Measurements from ENCODE around the gene OR52M1.

OR52M1 gene

DNA sequence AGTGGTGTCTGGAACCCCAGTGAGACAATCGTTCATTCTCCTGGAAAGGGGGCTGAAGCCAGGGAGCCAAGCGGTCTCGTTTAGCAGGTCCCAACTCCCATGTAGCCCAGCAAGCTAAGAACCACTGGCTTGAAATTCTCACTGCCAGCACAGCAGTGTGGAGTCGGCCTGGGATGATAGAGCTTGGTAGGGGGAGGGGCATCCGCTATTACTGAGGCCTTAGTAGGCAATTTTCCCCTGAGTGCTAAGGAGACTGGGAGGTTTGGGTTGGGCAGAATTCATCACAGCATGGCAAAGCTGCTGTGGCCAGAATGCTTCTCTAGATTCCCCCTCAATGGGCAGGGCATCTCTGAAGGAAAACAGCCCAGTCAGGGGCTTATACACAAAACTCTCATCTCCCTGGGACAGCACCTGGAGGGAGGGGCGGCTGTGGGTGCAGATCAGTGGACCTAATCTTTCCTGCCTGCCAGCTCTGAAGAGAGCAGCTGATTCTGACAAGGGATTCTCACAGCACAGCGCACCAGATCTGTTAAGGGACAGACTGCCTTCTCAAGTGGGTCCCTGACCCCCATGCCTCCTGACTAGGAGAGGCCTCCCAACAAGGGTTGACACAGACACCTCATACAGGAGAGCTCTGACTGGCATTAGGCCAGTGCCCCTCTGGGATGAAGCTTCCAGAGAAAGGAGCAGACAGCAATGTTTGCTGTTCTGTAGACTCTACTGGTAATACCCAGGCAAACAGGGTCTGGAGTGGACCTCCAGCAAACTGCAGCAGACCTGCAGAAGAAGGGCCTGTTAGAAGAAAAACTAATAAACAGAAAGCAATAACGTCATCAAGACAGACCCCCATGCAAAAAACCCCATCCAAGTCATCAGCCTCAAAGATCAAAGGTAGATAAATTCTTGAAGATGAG is 14.8 kb downstream of the OR52M1 start:
- Histone ChIP-seq H3K9me3 (replicated peaks in 1 of 11) (peaks cover 8 to 30% (median 11%) of the 10 kb centered on the region in 11 experiments; a peak in 18 of 22 replicates), H3K4me3 (no peak overlapping the region), H3K36me3 (no peaks in the 10 kb centered on the region), H3K9ac (no peak overlapping the region), H3K27me3 (no peaks in the 10 kb centered on the region), H3K4me2 (no peak overlapping the region), H3K27ac (no peak overlapping the region), H4K20me1 (no peaks in the 10 kb centered on the region), H3K4me1 (no peaks in the 10 kb centered on the region)
- no peak for TF ChIP-seq Cebpa-rat (IDR thresholded peaks at IDR 0.05)

DNA sequence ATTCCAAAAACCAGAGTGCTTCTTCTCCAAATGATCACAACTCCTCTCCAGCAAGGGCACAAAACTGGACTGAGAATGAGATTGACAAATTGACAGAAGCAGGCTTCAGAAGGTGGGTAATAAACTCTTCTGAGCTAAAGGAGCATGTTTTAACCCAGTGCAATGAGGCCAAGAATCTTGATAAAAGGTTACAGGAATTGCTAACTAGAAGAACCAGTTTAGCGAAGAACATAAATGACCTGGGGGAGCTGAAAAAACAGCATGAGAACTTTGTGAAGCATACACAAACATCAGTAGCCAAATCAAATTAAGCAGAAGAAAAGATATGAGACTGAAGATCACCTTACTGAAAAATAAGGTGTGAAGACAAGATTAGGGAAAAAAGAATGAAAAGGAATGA is 15.5 kb downstream of the OR52M1 start:
- Histone ChIP-seq H3K27ac (no peak overlapping the region), H3K4me1 (no peaks in the 10 kb centered on the region), H3K4me3 (no peak overlapping the region), H3K27me3 (no peaks in the 10 kb centered on the region), H4K20me1 (no peaks in the 10 kb centered on the region), H3K36me3 (no peaks in the 10 kb centered on the region), H3K9me3 (replicated peaks in 1 of 11) (peaks cover 8 to 32% (median 11%) of the 10 kb centered on the region in 11 experiments; a peak in 18 of 22 replicates), H3K4me2 (no peak overlapping the region), H3K9ac (no peak overlapping the region)
- TF ChIP-seq Cebpa-rat (IDR thresholded peaks at IDR 0.05): no peak

DNA sequence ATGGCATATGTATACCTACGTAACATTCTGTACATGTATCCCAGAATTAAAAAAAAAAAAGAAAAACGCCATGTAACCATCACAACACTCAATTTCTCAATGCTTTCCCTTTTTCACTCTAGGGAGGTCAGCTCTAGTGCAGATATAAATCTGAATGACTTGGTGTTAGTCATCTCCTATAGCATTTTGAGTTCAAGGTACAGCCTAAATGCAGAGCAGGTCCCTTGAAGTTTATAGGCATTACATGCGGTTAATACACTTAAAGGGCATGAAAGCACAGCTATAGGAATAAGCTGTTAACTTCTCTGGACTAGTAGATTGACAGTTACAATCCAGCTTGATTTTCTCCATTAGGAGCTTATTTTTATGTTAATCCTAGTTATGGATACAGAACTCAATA is 20.4 kb downstream of the OR52M1 start:
- Histone ChIP-seq H3K9me3 (replicated peaks in 1 of 11) (peaks cover 13 to 48% (median 21%) of the 10 kb centered on the region in 11 experiments; a peak in 20 of 22 replicates), H3K27me3 (peaks cover 0 to 10% (median 0%) of the 10 kb centered on the region in 11 experiments; a peak in 2 of 22 replicates), H4K20me1 (no peaks in the 10 kb centered on the region), H3K36me3 (0 out of 22 replicates have a peak, but pooled peaks cover 0 to 3% (median 0%) of the 10 kb centered on the region in 11 experiments), H3K9ac (no peak overlapping the region), H3K27ac (no peak overlapping the region), H3K4me3 (no peak overlapping the region), H3K4me1 (no peaks in the 10 kb centered on the region), H3K4me2 (no peak overlapping the region)
- TF ChIP-seq Cebpa-rat (IDR thresholded peaks at IDR 0.05): no peak

DNA sequence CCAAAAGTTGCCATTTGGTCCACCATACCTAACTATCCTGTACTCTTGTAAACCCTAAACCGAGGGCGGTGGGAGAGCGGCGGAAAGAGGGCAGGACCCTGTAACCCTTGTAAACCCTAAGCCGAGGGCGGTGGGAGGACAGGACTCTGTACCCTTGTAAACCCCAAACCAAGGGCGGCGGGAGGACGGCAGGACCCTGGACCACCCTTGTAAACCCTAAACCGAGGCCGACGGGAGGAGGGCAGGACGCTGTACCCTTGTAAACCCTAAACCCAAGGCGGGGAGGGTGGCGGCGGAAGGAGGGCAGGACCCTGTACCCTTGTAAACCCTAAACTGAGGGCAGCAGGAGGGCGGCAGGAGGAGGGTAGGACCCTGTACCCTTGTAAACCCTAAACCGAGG is 24.1 kb downstream of the OR52M1 start:
- peaks cover 10 to 25% (median 17%) of the 10 kb centered on the region in 11 experiments; a peak in 19 of 22 replicates for H3K9me3 ChIP-seq (replicated peaks in 1 of 11)
- 0 out of 22 replicates have a peak, but pooled peaks cover 0 to 3% (median 0%) of the 10 kb centered on the region in 11 experiments for H3K36me3 ChIP-seq
- H4K20me1 ChIP-seq: no peaks in the 10 kb centered on the region; a peak in 1 of 22 replicates
- H3K4me3 ChIP-seq: no peak overlapping the region
- H3K9ac ChIP-seq: no peak overlapping the region
- H3K27ac ChIP-seq: no peak overlapping the region
- peaks cover 0 to 47% (median 0%) of the 10 kb centered on the region in 11 experiments; a peak in 7 of 22 replicates for H3K27me3 ChIP-seq
- TF ChIP-seq Cebpa-rat (IDR thresholded peaks at IDR 0.05): no peak
- no peak overlapping the region for H3K4me2 ChIP-seq
- H3K4me1 ChIP-seq: no peaks in the 10 kb centered on the region

DNA sequence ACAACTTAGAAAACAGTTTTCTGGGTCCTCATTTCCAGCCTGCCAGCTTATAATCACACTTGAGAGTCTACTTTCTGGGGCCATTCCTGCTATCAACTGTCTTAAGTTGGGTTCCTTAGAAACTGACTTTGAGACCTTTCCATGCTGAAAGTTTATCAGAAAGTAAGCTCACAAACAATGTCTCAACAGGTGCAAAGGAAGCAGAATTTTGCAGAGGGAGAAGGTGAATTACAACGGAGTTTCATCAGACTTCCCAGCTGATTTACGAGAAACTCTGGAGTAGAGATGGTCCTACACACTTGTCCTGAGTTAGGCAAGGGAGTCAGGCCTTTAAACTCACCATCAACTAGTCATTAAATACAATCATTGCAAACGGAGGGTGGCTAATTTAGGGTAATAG is 31.9 kb downstream of the OR52M1 start:
- H3K9me3 ChIP-seq (replicated peaks in 1 of 11): no peaks in the 10 kb centered on the region
- no peaks in the 10 kb centered on the region for H3K36me3 ChIP-seq
- H4K20me1 ChIP-seq: peaks cover 0 to 9% (median 0%) of the 10 kb centered on the region in 11 experiments; a peak in 4 of 22 replicates
- no peak overlapping the region for H3K9ac ChIP-seq
- H3K4me3 ChIP-seq: no peak overlapping the region
- H3K27me3 ChIP-seq: peaks cover 0 to 97% (median 0%) of the 10 kb centered on the region in 11 experiments; a peak in 7 of 22 replicates
- no peak for TF ChIP-seq Cebpa-rat (IDR thresholded peaks at IDR 0.05)
- H3K4me2 ChIP-seq: no peak overlapping the region
- peaks cover 9 to 19% (median 11%) of the 10 kb centered on the region in 10 experiments for H3K4me1 ChIP-seq
- no peak overlapping the region for H3K27ac ChIP-seq

DNA sequence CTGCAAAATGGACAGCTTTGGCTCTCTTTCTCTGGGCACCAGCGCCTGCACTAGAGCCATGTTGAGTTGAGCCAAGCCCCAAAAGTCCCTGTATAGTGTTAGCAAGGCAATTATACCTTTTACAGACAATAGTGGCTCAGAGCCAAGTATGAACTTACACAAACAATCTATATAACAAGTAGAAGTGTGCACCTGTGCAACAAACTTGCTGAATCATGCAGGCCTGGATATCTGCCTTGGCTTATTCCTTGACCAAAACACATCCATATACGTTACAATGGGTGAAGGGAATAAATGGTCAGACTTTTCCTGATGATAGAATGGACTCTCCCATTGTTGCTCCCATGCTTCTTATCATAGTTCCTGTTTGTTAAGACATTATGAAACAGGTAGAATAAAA is 32.8 kb downstream of the OR52M1 start:
- Histone ChIP-seq H3K27me3 (peaks cover 0 to 91% (median 0%) of the 10 kb centered on the region in 11 experiments; a peak in 7 of 22 replicates), H3K4me2 (no peak overlapping the region), H3K9me3 (replicated peaks in 1 of 11) (no peaks in the 10 kb centered on the region), H3K9ac (no peak overlapping the region), H3K36me3 (no peaks in the 10 kb centered on the region), H3K4me1 (peaks cover 9 to 19% (median 11%) of the 10 kb centered on the region in 10 experiments), H3K27ac (no peak overlapping the region), H3K4me3 (no peak overlapping the region), H4K20me1 (peaks cover 0 to 9% (median 0%) of the 10 kb centered on the region in 11 experiments; a peak in 4 of 22 replicates)
- TF ChIP-seq Cebpa-rat (IDR thresholded peaks at IDR 0.05): no peak

DNA sequence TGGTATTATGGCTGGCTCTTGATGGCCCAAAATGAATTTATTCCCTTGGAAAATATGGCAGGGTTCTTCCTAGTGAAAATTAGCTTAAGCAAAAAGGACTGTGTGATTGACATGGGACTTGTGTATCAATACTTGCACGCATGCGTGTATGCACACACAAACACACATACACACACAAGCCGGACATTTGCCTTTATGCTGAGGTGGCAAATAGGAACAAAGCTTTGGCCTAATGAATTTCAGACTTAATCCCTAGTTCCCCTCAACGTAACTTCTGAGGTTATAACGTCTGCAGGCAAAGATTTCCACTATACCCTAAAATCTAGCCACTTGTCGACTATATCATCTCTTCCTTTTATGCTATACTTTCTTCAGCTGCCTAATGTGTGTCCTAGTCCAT is 33.6 kb downstream of the OR52M1 start:
- Histone ChIP-seq H4K20me1 (peaks cover 0 to 9% (median 0%) of the 10 kb centered on the region in 11 experiments; a peak in 4 of 22 replicates), H3K27ac (no peak overlapping the region), H3K27me3 (peaks cover 0 to 83% (median 0%) of the 10 kb centered on the region in 11 experiments; a peak in 7 of 22 replicates), H3K36me3 (no peaks in the 10 kb centered on the region), H3K4me2 (no peak overlapping the region), H3K9ac (no peak overlapping the region), H3K4me3 (no peak overlapping the region), H3K9me3 (replicated peaks in 1 of 11) (no peaks in the 10 kb centered on the region), H3K4me1 (peaks cover 9 to 19% (median 11%) of the 10 kb centered on the region in 10 experiments)
- TF ChIP-seq Cebpa-rat (IDR thresholded peaks at IDR 0.05): no peak

DNA sequence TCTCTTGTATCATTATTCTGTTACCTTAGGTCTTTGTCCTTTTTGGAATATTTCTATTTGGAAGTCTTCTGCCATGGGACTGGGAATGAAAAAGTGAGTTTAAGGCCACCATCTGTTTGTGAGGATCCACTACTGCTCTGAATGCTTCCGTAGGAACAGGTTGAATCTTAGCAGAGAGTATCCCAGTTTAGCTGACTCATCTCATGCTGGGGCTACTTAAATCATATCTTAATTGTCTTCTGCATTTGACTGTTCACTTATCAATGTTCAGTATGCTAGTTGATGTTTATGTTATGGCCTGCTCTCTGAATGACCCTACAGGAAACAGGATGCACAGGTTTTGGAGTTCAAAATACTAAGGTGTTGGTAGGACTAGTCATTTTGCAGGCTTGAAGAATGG is 35.1 kb downstream of the OR52M1 start:
- Histone ChIP-seq H3K27ac (no peak overlapping the region), H3K9ac (no peak overlapping the region), H3K9me3 (replicated peaks in 1 of 11) (no peaks in the 10 kb centered on the region), H3K36me3 (no peaks in the 10 kb centered on the region), H3K4me3 (no peak overlapping the region), H3K27me3 (peaks cover 0 to 72% (median 0%) of the 10 kb centered on the region in 11 experiments; a peak in 7 of 22 replicates), H3K4me2 (no peak overlapping the region), H3K4me1 (peaks cover 9 to 19% (median 11%) of the 10 kb centered on the region in 10 experiments), H4K20me1 (peaks cover 0 to 9% (median 0%) of the 10 kb centered on the region in 11 experiments; a peak in 4 of 22 replicates)
- TF ChIP-seq Cebpa-rat (IDR thresholded peaks at IDR 0.05): no peak

DNA sequence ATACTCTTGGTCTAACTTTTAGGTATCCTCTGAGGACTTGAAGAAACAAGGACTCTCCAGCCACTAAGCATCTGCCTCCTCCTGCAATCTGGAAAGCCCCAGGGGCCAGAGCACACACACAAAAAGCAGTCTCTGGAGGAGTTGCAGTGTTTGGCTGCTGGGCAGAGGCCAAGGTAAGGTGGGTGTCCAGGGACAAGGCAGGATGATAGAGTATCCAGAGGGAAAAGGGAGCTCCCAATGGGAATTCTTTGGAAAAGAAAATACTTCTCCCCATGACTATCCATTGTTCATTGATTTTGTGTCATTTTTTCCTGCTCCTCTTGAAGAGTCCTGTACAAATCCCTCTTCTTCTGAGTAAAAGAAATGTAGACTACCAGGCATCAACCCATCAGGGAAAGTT is 36.5 kb downstream of the OR52M1 start, which contains the start of gene OR52I2:
Gene OR52I2, plus strand, starts transcription at position 301 of the 400 bp plus-strand sequence.
- Histone ChIP-seq H3K4me2 (no peak within 1 kb of the TSS), H3K4me3 (no peak within 1 kb of the TSS), H3K27me3 (peaks cover 0 to 60% (median 0%) of the 10 kb centered on the region in 11 experiments; a peak in 7 of 22 replicates), H4K20me1 (no peaks in the 10 kb centered on the region), H3K9me3 (replicated peaks in 1 of 11) (no peaks in the 10 kb centered on the region), H3K4me1 (peaks cover 0 to 5% (median 0%) of the 10 kb centered on the region in 10 experiments; a peak in 6 of 20 replicates), H3K27ac (no peak within 1 kb of the TSS), H3K36me3 (no peaks in the 10 kb centered on the region), H3K9ac (no peak within 1 kb of the TSS)
- TF ChIP-seq Cebpa-rat (IDR thresholded peaks at IDR 0.05): no peak

Measured in BLaER1 treated with 17β-estradiol and CSF1 and Interleukin-3, amounts not matched to agents 10 nM and 100 nM (cell line).